RPMI7951 (cell line): ENCODE results near the gene TNRC18. TPM values are rescaled to one million over a fixed set of nuclear protein-coding genes. Genes with fewer than 3 reads are reported as not detected.
"Not testable (repeated sequence)": the region's sequence is repeated elsewhere in the genome, so short reads cannot be mapped to it uniquely, and the experiment has no call there.

Experiments
- DNase-seq: peaks from one replicate; pipeline ENCODE4 v3.0.0-alpha.2; 2012; ENCODE audit warnings: low read depth
- total RNA-seq: library from RNA; depleted of rRNA; stranded (reverse); fragments of >200 nt; shearing (Covaris generic); gene quantifications from 2 replicates; pipeline ENCODE4 v1.2.3, GENCODE V29; 2014

Gene TNRC18
- total RNA-seq, 1 experiment from 2014 or later = 18.9 TPM

GRCh38 chr7:5291711-5292335, 131.8 kb downstream of the TNRC18 start:
- not testable (repeated sequence) for DNase-seq

- DNase-seq = no peak
Measured at GRCh38 chr7:5291301-5291700, 132.3 kb downstream of the TNRC18 start.

- no peak for DNase-seq
Measured at GRCh38 chr7:5289355-5289754, 134.3 kb downstream of the TNRC18 start.

- not testable (repeated sequence) for DNase-seq
Measured at GRCh38 chr7:5288560-5288959, 135.1 kb downstream of the TNRC18 start.

GRCh38 chr7:5287802-5288201, 135.8 kb downstream of the TNRC18 start:
- DNase-seq = no peak

- not testable (repeated sequence) for DNase-seq
Measured at GRCh38 chr7:5287373-5287772, 136.3 kb downstream of the TNRC18 start.

GRCh38 chr7:5286933-5287332, 136.7 kb downstream of the TNRC18 start:
- no peak for DNase-seq

- DNase-seq = peak; percentile 36
Measured at GRCh38 chr7:5284304-5285281, 139.0 kb downstream of the TNRC18 start.

GRCh38 chr7:5283421-5284303, 140.0 kb downstream of the TNRC18 start:
- DNase-seq = peak; percentile 28

- DNase-seq = peak; percentile 39
Measured at GRCh38 chr7:5282543-5283316, 140.9 kb downstream of the TNRC18 start, which contains the start of gene SLC29A4. TSS of gene SLC29A4 (plus strand) at chr7:5282943. CDS start at chr7:5287817, 4,874 bp downstream.

GRCh38 chr7:5281598-5282500, 141.8 kb downstream of the TNRC18 start:
- DNase-seq = not testable (repeated sequence)

- DNase-seq = no peak
Measured at GRCh38 chr7:5279734-5280133, 143.9 kb downstream of the TNRC18 start.

GRCh38 chr7:5278766-5279165, 144.9 kb downstream of the TNRC18 start:
- peak; percentile 31 for DNase-seq

GRCh38 chr7:5276611-5277010, 147.0 kb downstream of the TNRC18 start:
- no peak for DNase-seq

GRCh38 chr7:5276123-5276522, 147.5 kb downstream of the TNRC18 start:
- not testable (repeated sequence) for DNase-seq

GRCh38 chr7:5275510-5275909, 148.1 kb downstream of the TNRC18 start:
- DNase-seq = not testable (repeated sequence)

GRCh38 chr7:5274985-5275431, 148.6 kb downstream of the TNRC18 start:
- peak; percentile 32 for DNase-seq

GRCh38 chr7:5274441-5274840, 149.2 kb downstream of the TNRC18 start:
- no peak for DNase-seq

- DNase-seq = not testable (repeated sequence)
Measured at GRCh38 chr7:5273831-5274405, 149.7 kb downstream of the TNRC18 start.
